Activated B cell treated with CpG ODN at 0.5 μM for 24 hours (primary cell): ENCODE data around the gene SIRT4. TPM values are rescaled to one million over a fixed set of nuclear protein-coding genes. Genes with fewer than 3 reads are reported as not detected.
A peak's percentile ranks its signal among the peaks of the same experiment; 100 is the strongest.

Source experiments
- ATAC-seq: fragments of 200-7000 bp; cut with Tn5 transposase; one replicate; pipeline ENCODE4 v1.10.0; 2021; ENCODE audit warnings: low read depth, mild to moderate bottlenecking, moderate library complexity
- CTCF ChIA-PET: fragments of 350-600 bp; sonication (Branson Sonifier 250); formaldehyde crosslinking; loops from one replicate; lab custom pipeline; 2021; ENCODE audit warnings: antibody characterized with exemption; lab: Charles Lee
- POLR2A ChIA-PET: fragments of 350-600 bp; sonication (Branson Sonifier 250); formaldehyde crosslinking; loops from one replicate; lab custom pipeline; 2021; ENCODE audit warnings: antibody characterized with exemption; lab: Charles Lee
- DNase-seq: peaks from one replicate; pipeline ENCODE4 v3.0.0; 2022
- H3K27ac Mint-ChIP-seq: one replicate; pipeline ENCODE4 v1.8.0; 2020; ENCODE audit warnings: mixed read lengths
- H3K27me3 Mint-ChIP-seq: one replicate; pipeline ENCODE4 v1.8.0; 2021; ENCODE audit warnings: mixed read lengths
- H3K36me3 Mint-ChIP-seq: one replicate; pipeline ENCODE4 v1.8.0; 2021; ENCODE audit warnings: low read depth, mixed read lengths
- H3K4me1 Mint-ChIP-seq: one replicate; pipeline ENCODE4 v1.8.0; 2021; ENCODE audit warnings: mixed read lengths
- H3K4me3 Mint-ChIP-seq: one replicate; pipeline ENCODE4 v1.8.0; 2020; ENCODE audit warnings: mild to moderate bottlenecking, mixed read lengths
- H3K9me3 Mint-ChIP-seq: one replicate; pipeline ENCODE4 v1.8.0; 2020; ENCODE audit warnings: mixed read lengths
- intact Hi-C: fragments of 100-400 bp; cut with micrococcal nuclease; formaldehyde crosslinking; loops from one replicate; pipeline ENCODE4 v1.15.1; 2024
- total RNA-seq: library from RNA; stranded (reverse); gene quantifications from 2 replicates; pipeline ENCODE4 v1.2.3, GENCODE V29; 2022
- TF ChIP-seq, protein P1 (sequence below): fragments of 200-600 bp; IDR thresholded peaks from one replicate; pipeline ENCODE4 v1.8.0; 2022; ENCODE audit warnings: antibody characterized with exemption, mild to moderate bottlenecking

Gene SIRT4
- total RNA-seq, 1 donor from 2014 or later = 1.6 TPM

DNA sequence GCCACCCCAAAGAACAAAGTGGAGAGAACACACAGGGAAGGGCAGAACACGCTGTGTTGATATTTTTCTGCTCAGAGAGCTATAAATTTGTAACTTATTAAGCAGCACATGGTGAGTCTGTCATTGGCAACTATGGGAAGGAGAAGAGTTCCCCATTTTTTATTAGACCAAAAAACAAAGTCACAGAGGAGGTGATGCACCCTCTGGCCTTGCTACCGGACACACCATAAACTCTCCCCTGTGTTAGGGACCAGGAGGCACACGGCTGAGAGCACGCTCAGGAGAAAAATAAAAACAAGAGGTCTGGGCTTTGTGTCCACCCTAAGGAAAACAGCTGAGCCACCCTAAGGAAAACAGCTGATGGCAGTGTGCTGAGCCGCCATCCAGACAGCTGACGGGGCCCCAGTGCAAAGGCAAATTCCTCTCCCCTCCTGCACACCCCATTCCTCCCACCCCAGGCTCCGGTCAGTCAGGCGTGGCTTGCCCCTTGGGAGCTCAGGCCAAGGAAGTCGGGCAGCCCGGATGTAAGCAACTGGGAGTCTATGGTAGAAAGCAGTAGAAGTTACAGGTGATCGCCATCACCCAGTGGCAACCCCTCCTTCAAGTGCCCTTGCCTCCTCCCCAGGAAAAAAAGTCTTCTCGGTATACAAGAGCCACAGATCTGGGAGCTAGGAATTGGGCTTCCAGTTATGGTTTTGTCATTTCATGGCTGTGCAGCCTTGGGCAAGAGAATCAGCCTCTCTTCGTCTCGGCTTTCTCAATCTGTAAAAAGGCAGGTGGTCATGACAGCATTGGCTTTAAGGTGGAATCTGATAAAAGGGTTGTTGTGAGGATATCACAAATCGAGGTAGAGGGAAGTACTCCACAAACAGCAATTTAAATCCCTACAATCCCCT is 39.0 kb upstream of the SIRT4 start:
- no peaks in the 10 kb centered on the region for H3K9me3 Mint-ChIP-seq
- peaks cover 27% of the 10 kb centered on the region for H3K27me3 Mint-ChIP-seq
- H3K27ac Mint-ChIP-seq = no peak overlapping the region
- no peak for DNase-seq
- intact Hi-C loops = loop anchor here (1.0 kb wide), 1 partner anchor 10 kb away; no protein-coding TSS in a partner anchor
- ATAC-seq = no peak
- ChIA-PET POLR2A (interaction anchor here (0.6 to 6.0 kb wide), 8 partner anchors 10 to 62 kb away, joined by 3 to 52 read pairs (median 6); partner anchors contain the start of genes RNU4-1, RNU4-2 and RPLP0), CTCF (interaction anchor here (0.5 to 8.9 kb wide), 5 partner anchors 16 to 1406 kb away, joined by 3 to 243 read pairs (median 3); no protein-coding TSS in a partner anchor)
- peaks cover 18% of the 10 kb centered on the region for H3K4me1 Mint-ChIP-seq
- H3K36me3 Mint-ChIP-seq = no peaks in the 10 kb centered on the region
- TF ChIP-seq, protein P1, sequence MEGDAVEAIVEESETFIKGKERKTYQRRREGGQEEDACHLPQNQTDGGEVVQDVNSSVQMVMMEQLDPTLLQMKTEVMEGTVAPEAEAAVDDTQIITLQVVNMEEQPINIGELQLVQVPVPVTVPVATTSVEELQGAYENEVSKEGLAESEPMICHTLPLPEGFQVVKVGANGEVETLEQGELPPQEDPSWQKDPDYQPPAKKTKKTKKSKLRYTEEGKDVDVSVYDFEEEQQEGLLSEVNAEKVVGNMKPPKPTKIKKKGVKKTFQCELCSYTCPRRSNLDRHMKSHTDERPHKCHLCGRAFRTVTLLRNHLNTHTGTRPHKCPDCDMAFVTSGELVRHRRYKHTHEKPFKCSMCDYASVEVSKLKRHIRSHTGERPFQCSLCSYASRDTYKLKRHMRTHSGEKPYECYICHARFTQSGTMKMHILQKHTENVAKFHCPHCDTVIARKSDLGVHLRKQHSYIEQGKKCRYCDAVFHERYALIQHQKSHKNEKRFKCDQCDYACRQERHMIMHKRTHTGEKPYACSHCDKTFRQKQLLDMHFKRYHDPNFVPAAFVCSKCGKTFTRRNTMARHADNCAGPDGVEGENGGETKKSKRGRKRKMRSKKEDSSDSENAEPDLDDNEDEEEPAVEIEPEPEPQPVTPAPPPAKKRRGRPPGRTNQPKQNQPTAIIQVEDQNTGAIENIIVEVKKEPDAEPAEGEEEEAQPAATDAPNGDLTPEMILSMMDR = no peak
- no peak overlapping the region for H3K4me3 Mint-ChIP-seq

DNA sequence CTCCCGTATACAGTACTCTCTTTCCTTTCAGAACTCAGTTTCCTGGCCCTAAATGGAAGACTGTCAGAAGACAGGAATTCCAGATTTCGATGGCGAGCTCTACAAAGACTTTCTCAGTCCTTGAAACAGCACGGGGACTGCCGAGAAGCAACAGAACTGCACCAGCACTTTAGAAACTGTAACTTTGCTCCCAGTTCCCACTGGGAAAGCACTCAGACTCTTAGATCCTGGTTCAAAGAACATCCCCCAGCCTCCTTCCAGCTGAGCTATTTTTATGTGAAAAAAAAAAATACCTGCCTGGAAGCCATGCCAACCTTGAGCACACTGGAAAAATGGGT is 38.4 kb upstream of the SIRT4 start:
- ATAC-seq (no peak), DNase-seq (no peak)
- TF ChIP-seq, protein P1 = no peak
- Mint-ChIP-seq H3K27me3 (peaks cover 30% of the 10 kb centered on the region), H3K4me1 (peaks cover 18% of the 10 kb centered on the region), H3K36me3 (no peaks in the 10 kb centered on the region), H3K4me3 (no peak overlapping the region), H3K27ac (no peak overlapping the region), H3K9me3 (no peaks in the 10 kb centered on the region)
- ChIA-PET CTCF (interaction anchor here (1.5 to 8.9 kb wide), 2 partner anchors 16 to 35 kb away, joined by 3 to 243 read pairs; no protein-coding TSS in a partner anchor), POLR2A (interaction anchor here (0.6 to 6.0 kb wide), 6 partner anchors 11 to 62 kb away, joined by 5 to 52 read pairs (median 16); partner anchors contain the start of genes RNU4-1, RNU4-2 and RPLP0)
- intact Hi-C loops = no loop called here

DNA sequence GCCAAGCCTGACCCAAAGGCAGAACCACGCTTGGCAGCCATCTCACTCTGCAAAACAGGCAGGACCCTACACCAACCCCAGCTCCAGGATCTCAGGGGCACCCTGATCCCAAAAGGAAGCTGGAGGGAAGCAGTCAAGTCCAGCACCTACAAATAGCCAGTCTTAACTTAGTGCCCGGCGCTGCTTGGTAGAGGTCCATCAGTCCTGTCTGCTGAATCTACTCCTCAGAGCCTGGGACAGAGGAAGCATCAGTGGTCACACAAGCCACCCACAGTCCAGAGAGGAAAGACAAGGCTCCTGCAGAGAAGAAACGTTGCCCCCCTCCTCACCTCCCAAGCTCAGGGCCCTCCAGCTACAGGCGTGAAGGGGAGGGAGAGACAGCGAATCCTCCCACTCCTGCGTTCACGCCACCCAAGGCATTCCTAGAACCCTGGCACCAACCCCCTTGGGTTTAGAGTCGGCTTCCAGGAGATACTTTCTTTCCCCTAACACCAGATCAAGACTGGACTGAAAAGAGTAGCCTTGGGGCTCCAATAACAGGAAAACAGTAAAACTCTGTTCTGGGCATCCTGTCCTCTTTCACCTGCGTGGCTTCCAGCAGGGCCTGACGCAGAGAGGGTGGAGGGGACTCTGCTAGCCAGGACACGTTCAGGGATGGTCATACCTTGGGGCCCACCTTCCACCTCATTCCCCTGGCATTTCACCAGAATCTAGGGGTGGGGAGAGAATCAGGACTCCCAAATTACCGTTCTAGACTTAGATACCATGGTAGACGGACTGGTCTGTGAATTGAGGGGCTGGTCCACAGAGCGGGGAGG is 37.8 kb upstream of the SIRT4 start:
- DNase-seq = no peak
- no peak for ATAC-seq
- H3K4me1 Mint-ChIP-seq = peaks cover 18% of the 10 kb centered on the region

DNA sequence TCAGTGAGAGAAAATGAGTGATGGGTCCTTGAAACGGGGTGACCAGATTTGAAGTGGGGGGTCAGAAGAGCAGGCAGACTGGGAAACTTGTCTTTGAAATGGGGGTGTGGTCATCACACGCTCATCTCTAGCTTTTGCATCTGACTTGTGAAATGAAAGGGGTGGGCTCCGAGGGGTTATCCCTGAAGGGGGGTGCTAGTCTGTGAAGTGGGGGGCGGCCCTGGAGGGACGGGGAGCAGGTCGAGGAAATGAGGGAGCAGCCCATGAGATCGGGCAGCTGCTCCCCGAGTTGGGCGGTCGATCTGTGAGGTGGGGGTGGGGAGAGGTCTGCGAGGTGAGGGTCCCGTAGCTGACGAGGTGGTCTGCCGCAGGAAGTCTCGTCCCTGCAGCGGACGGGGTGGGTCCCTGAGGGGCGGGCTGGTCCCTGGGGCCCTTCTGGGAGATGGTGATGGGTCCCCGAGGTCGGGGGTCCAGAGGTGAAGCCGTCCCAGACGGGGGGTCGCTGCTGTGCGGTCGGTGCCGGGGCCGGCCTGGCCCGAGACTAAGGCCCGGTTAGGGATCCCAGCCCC is 37.1 kb upstream of the SIRT4 start:
- intact Hi-C loops = loop anchor here (1.0 kb wide), 3 partner anchors 15 to 64 kb away; partner anchors contain the start of gene RPLP0
- Mint-ChIP-seq H3K27ac (no peak overlapping the region), H3K27me3 (peaks cover 23% of the 10 kb centered on the region), H3K4me3 (peak overlapping the region; percentile 80), H3K9me3 (no peaks in the 10 kb centered on the region), H3K4me1 (peaks cover 18% of the 10 kb centered on the region), H3K36me3 (no peaks in the 10 kb centered on the region)
- TF ChIP-seq, protein P1 = no peak
- POLR2A ChIA-PET = interaction anchor here (0.5 to 6.0 kb wide), 16 partner anchors 10 to 182 kb away, joined by 3 to 94 read pairs (median 4); partner anchors contain the start of genes GCN1, RNU4-1, RNU4-2 and RPLP0
- CTCF ChIA-PET = interaction anchor here (0.6 to 8.9 kb wide), 13 partner anchors 8 to 64 kb away, joined by 3 to 243 read pairs (median 5); partner anchors contain the start of genes RNU4-1, RNU4-2 and RPLP0
- ATAC-seq (no peak), DNase-seq (no peak)

More for the DNA sequence above, 37.8 kb upstream of the SIRT4 start:
- CTCF ChIA-PET = interaction anchor here (1.3 to 8.9 kb wide), 3 partner anchors 14 to 63 kb away, joined by 6 to 243 read pairs (median 13); partner anchors contain the start of gene RPLP0
- POLR2A ChIA-PET = interaction anchor here (0.6 to 6.0 kb wide), 9 partner anchors 11 to 63 kb away, joined by 3 to 94 read pairs (median 6); partner anchors contain the start of genes RNU4-1, RNU4-2 and RPLP0
- peak overlapping the region; percentile 80 for H3K4me3 Mint-ChIP-seq
- H3K36me3 Mint-ChIP-seq = no peaks in the 10 kb centered on the region
- H3K27me3 Mint-ChIP-seq = peaks cover 30% of the 10 kb centered on the region
- TF ChIP-seq, protein P1 = no peak
- H3K9me3 Mint-ChIP-seq = no peaks in the 10 kb centered on the region
- no peak overlapping the region for H3K27ac Mint-ChIP-seq
- intact Hi-C loops = no loop called here
